Measurements from ENCODE around the gene UGGT2. TPM values are rescaled to one million over a fixed set of nuclear protein-coding genes. Genes with fewer than 3 reads are reported as not detected.

Gene UGGT2
- total RNA-seq, 4 donors from 2014 or later = 19.5 to 148 (median 41.0) TPM

DNA sequence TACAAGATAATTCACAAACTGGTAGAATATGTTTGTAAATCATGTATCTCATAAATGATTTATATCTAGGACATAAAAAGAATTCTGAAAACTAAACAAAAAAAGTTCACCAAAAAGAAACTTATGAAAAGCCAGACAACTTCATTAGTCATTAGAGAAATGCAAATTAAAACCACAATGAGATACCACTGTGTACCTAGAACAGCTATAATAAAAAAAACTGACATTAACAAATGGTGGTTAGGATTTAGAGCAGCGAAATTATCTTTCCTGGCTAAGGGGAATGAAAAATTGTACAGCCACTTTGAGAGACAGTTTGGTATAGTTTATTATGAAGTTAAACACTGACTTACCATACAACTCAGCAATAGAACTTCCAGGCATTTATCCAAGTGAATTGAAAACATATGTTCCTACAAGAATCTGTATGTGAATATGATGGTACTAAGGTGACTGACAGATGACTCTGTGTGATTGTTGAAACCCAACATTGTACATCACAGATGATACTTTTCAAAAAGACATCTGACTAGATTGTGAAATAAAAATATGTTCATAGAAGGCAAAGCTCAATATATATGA lies 41.8 kb downstream of the UGGT2 start:
- WGBS, 2 donors (ENCODE audit: low coverage in 1 of 2) = 40 to 83% methylated on average over 1 of the region's 1 CpG
- no peak for DNase-seq
- Histone ChIP-seq H3K4me1 (no peaks in the 10 kb centered on the region), H3K4me3 (no peak overlapping the region), H3K27ac (no peak overlapping the region), H3K36me3 (peaks cover 0 to 10% (median 0%) of the 10 kb centered on the region in 4 donors), H3K9me3 (peaks cover 0 to 9% of the 10 kb centered on the region in 2 donors), H3K27me3 (no peaks in the 10 kb centered on the region)
- no peak for TF ChIP-seq EP300 (IDR thresholded peaks at IDR 0.05; ENCODE audit: low read depth)
- no peak for TF ChIP-seq CTCF (IDR thresholded peaks at IDR 0.05)
- TF ChIP-seq POLR2A (IDR thresholded peaks at IDR 0.05) = no peak
- no peak for TF ChIP-seq POLR2AphosphoS5 (IDR thresholded peaks at IDR 0.05)
- in situ Hi-C loops (cut with MboI; ENCODE audit: low pct_ligation_motif_present in 1 of 4, low pct_unique_long_range_greater_than_20kb in 1 of 4, low sequenced_read_pairs in 3 of 4) (no loop called here), intact Hi-C loops (cut with DNase I; ENCODE audit: low total_unique reads) (no loop called here)

GRCh38 chr13:96003304-96003703 lies 49.9 kb downstream of the UGGT2 start:
- no peaks in the 10 kb centered on the region for H3K4me1 ChIP-seq
- no peak overlapping the region for H3K27ac ChIP-seq
- intact Hi-C loops (cut with DNase I; ENCODE audit: low total_unique reads) (no loop called here), in situ Hi-C loops (cut with MboI; ENCODE audit: low pct_ligation_motif_present in 1 of 4, low pct_unique_long_range_greater_than_20kb in 1 of 4, low sequenced_read_pairs in 3 of 4) (no loop called here)
- peaks cover 0 to 8% (median 0%) of the 10 kb centered on the region in 4 donors for H3K36me3 ChIP-seq
- TF ChIP-seq EP300 (IDR thresholded peaks at IDR 0.05; ENCODE audit: low read depth) (no peak), POLR2A (IDR thresholded peaks at IDR 0.05) (no peak), POLR2AphosphoS5 (IDR thresholded peaks at IDR 0.05) (no peak), CTCF (IDR thresholded peaks at IDR 0.05) (no peak)
- no peaks in the 10 kb centered on the region for H3K27me3 ChIP-seq
- DNase-seq = no peak
- H3K4me3 ChIP-seq = no peak overlapping the region
- peaks cover 0 to 3% of the 10 kb centered on the region in 2 donors for H3K9me3 ChIP-seq

DNA sequence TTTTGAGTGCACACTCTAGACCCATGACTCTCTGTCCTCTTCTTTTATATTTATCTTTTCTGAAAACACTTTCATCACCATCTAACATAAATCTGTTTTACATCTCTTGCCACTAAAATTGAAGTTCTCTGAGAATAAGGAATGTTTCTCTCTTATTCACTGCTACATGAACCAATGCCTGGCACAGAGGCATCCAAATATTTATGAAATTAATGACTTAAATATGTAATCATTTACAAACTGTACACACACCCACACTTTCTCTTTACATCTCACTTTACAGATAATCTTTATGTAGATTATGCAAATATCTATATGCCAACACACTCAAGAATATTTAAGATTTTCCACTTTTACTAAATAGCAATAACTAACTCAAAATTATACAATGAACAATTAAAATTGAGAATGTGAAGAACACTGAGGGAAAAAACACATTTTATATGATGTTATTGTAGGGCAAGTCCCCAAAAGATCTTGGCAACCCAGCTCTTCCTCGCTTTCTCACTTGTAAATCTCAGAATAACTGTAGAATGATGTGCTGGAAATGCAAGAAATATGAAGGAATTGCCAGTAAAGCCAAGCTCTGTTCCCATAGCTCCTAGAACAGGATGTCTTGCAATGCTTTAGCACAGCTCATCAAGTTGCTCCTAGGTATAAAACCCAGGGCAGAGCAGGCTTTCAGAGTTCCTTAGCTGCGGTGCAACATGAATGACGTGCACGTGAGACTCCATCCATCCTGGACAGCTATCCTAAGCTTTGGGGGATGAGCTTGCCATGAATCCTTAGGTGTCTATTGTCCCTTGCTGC lies 50.7 kb downstream of the UGGT2 start:
- intact Hi-C loops (cut with DNase I; ENCODE audit: low total_unique reads) (no loop called here), in situ Hi-C loops (cut with MboI; ENCODE audit: low pct_ligation_motif_present in 1 of 4, low pct_unique_long_range_greater_than_20kb in 1 of 4, low sequenced_read_pairs in 3 of 4) (no loop called here)
- WGBS, 2 donors (ENCODE audit: low coverage in 1 of 2) = 83 to 94% methylated on average over 1 to 4 of the region's 4 CpGs
- Histone ChIP-seq H3K36me3 (peaks cover 0 to 2% (median 0%) of the 10 kb centered on the region in 4 donors), H3K27me3 (no peaks in the 10 kb centered on the region), H3K4me3 (no peak overlapping the region), H3K9me3 (peaks cover 0 to under 1% of the 10 kb centered on the region in 2 donors), H3K4me1 (no peaks in the 10 kb centered on the region), H3K27ac (no peak overlapping the region)
- DNase-seq = no peak
- TF ChIP-seq POLR2A (IDR thresholded peaks at IDR 0.05) (no peak), EP300 (IDR thresholded peaks at IDR 0.05; ENCODE audit: low read depth) (no peak), CTCF (IDR thresholded peaks at IDR 0.05) (no peak), POLR2AphosphoS5 (IDR thresholded peaks at IDR 0.05) (no peak)

DNA sequence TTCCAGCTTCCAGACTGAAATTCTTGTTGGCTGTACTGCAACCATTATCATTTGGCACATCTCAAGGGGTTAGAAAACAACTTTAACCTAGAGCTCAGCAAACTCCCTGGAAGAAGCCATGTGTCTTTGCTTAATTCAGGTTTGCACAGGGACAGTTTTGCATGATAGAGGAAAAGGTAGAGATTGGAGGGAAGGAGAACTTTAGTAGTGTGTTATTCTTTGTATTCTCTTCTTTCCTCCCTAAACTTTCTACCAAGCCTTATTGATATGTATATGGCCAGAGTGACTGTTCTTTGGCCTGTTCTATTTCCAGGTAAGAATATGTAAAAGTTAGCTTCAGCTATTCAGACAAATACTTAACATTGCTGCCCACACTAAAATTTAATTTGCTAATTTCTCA lies 53.1 kb downstream of the UGGT2 start:
- in situ Hi-C loops (cut with MboI; ENCODE audit: low pct_ligation_motif_present in 1 of 4, low pct_unique_long_range_greater_than_20kb in 1 of 4, low sequenced_read_pairs in 3 of 4) = no loop called here
- DNase-seq = no peak
- TF ChIP-seq POLR2A (IDR thresholded peaks at IDR 0.05) = no peak
- Histone ChIP-seq H3K4me3 (no peak overlapping the region), H3K27me3 (no peaks in the 10 kb centered on the region), H3K27ac (no peak overlapping the region), H3K36me3 (no peaks in the 10 kb centered on the region), H3K9me3 (no peaks in the 10 kb centered on the region), H3K4me1 (no peaks in the 10 kb centered on the region)
- intact Hi-C loops (cut with DNase I; ENCODE audit: low total_unique reads) = no loop called here
